Measurements from ENCODE around the gene AMZ2.
"Not testable (repeated sequence)": the region's sequence is repeated elsewhere in the genome, so short reads cannot be mapped to it uniquely, and the experiment has no call there.

AMZ2 gene, protein sequence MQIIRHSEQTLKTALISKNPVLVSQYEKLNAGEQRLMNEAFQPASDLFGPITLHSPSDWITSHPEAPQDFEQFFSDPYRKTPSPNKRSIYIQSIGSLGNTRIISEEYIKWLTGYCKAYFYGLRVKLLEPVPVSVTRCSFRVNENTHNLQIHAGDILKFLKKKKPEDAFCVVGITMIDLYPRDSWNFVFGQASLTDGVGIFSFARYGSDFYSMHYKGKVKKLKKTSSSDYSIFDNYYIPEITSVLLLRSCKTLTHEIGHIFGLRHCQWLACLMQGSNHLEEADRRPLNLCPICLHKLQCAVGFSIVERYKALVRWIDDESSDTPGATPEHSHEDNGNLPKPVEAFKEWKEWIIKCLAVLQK

DNA sequence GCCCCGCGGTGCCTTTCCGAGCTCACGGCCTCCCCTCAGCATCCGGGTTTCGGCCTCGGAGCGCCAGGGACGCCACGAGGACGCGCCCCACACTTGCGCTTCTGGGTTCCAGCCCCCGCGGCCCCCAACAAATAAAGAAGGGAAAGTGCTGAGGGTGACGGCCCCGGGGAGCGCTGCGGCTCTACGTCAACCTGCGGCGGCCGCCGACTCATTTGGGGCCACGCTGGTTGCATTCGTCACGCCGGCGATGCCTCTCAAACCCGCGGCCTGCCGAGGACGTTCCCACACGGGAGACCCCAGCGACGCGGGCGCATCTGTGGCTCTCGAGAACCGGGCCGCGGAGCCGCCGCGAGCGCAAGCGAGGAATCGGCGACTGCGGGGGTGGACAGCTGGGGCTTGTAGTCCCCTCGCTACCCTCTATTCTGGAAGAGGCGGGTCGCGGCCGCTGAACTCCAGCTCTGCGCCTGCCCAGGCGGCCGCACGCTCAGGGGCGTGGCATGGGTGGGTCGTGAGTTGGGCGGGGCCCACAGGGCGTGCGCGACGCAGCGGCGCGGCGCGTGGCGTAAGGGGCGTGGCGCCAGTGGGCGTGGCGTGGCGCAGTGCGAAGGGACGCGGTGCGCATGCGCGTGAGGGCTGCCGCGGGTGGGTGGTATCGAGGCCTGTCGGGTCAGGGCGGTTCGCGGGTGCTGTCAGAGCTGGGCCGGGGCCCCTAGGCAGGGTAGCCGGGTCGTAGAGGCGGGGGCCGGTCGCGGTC lies at the start of gene AMZ2:
Gene AMZ2 (plus strand): TSS at position 599 of the 754 bp plus-strand sequence. CDS start 2,145 bp downstream, outside the sequence.
- peak; percentile 96 to 98 for DNase-seq (ENCODE audit: low read depth in 2 of 2)

DNA sequence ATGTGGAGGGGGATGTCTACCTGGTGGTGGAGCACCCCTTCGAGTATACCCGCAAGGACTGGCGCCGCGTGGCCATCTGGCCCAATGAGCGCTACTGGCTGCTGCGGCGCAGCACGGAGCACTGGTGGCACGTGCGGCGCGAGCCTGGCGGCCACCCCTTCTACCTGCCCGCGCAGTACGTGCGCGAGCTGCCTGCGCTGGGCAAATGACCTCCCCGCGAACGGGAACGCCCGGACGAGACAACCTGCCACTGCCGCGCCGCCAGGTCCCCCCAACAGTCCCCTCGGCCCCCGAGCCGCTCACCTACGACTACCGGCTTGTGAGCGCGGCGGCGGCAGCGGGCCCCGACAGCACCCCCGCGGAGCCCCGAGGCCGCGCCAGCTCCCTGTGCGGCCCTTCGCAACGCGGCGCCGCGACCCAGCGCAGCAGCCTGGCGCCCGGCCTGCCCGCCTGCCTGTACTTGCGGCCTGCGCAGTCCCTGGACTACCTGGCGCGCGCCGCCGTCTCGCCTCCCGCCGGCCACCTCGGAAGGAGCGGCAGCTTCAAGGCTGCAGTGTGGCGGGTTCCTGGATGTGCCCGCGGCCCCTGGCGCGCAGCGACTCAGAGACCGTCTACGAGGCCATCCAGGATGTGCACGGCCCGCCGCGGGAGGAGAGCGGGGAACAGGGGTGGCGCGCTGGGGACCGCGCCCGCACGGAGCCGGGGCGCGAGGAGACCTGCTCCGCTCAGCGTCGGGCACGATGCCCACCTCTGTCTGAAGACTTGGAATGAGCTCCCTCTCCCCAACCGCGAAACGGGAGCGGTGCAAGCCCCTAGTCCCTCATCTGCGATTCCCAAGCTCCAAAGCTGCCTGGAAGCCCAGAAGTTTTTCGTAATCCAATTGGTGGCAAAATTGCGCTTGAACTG lies 48.7 kb upstream of the AMZ2 start:
- no peak for DNase-seq (ENCODE audit: low read depth in 2 of 2)

DNA sequence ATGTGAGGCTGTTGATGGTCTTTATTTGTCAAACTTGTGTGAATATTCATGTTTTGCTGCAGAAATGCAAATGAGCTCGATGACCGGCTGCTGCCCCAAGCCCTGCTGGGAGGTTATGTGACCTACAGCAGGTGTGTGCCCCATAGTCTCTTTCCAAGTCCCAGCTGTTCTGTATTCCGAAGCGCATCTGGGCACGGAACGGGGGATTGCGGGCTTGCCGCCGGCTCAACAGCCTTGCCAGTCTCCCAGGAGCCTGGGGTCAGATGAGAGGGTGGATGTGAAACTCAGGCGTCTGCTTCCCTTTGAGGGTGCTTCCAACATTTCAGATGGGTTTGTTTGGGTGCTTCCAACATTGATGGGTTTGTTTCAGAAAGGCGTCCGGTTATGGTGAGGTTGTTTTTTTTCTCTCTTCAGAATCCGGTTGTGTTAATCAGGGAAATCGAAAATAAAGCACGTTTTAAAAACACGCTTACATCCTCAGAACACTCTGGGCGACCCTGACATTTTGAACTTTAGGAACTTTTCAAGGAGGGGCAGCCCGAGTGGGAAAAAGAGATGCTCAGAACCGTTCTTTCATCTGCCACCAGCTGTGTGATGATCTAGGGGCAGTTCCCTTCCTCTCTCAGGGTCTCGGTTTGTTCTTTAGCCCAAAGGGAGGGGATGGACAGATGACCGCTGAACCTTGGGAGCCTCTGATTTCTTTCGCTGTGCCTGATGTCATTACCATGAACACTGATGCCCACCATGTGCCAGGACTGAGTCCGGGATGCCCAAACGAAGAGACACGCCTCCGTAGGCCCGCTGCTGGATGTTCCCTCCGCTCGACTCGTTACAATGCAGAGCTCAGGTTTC lies 47.8 kb upstream of the AMZ2 start:
- no peak for DNase-seq (ENCODE audit: low read depth in 2 of 2)

DNA sequence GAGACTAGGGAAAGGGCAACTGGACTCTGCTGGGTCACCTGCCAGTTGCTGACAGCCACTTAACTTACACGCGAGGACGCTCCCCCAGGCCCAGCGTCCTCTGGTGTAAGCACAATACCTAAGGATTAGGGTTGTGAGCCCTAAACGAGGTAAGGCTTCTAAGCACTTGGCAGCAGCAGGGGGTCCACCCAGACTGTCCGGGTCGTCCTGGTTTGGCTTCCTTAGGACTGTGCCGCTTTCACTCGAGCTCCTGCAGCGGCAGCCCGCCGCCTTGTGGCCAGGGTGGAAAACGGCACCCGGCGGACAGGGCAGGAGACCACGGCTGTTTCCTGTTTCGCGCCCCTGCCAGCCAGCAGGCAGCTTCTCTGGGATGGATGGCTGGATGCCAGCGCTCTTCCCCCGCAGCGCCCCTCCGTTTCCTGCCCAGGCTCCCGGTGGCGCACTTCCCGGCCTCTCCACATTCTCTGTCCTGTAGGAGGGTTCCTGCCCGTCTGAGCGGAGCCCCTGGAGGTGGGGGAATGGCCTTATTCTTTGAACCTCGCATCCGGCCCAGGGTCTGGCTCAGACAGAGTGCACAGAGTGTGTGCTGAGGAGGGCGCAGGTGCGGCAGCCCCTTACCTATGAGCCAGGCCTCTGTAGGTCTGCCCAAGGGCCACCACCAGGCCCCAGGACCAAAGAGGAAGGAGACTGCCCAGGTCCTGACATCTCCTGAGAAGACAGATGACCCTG lies 47.0 kb upstream of the AMZ2 start:
- DNase-seq (ENCODE audit: low read depth in 2 of 2) = peak; percentile 54 to 59

DNA sequence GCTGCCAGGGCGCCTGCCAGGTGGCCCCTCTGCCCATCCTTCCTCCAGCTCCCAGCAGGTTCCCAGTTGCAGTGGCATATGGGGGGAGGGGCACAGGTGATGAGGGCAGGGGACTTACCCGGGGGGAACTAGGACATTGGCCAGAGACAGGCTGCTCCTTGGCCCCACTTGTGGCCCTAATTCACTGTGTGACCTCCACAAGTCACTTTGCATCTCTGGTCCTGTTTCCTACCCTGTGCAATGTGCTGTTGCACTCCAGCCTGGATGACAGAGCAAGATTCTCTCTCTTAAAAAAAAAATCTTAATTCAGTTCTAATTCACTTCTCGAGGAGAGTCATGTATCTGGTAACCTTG lies 46.4 kb upstream of the AMZ2 start:
- DNase-seq (ENCODE audit: low read depth in 2 of 2) = not testable (repeated sequence)

DNA sequence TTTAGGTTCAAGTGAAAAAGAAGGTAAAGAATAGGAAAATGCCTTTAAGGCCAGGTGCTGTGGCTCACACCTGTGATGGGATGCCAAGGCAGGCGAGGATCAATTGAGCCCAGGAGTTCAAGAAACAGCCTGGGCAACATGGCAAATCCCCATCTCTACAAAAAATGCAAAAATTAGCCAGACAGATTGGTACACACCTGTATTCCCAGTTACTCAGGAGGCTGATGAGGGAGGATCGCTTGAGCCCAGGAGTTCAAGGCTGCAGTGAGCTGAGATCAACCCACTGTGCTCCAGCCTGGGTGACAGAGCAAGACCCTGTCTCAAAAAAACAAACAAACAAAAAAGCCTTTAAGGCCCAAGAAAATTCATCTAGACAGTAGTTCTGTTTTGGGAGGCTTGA lies 45.5 kb upstream of the AMZ2 start:
- not testable (repeated sequence) for DNase-seq (ENCODE audit: low read depth in 2 of 2)

DNA sequence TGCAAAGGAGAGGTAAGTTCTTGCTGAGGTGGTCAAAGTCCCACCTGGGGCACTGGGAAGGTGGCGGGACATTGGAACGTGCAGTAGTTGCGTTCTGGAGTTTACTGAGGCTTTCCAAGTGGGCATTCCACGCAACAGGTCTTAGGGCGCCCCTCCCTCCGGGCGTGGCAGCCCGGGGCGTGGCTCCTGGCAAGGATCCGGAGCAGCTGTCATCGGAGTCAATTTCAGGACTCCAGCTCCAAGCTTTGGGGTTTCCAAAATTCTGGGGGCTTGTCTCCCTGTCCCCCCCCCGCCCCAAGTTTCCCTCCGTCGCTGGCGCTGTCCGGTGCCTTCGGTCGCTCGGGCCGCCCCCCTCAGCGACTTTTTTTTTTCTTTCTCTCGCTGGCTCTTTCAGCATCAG lies 43.1 kb upstream of the AMZ2 start:
- no peak for DNase-seq (ENCODE audit: low read depth in 2 of 2)

DNA sequence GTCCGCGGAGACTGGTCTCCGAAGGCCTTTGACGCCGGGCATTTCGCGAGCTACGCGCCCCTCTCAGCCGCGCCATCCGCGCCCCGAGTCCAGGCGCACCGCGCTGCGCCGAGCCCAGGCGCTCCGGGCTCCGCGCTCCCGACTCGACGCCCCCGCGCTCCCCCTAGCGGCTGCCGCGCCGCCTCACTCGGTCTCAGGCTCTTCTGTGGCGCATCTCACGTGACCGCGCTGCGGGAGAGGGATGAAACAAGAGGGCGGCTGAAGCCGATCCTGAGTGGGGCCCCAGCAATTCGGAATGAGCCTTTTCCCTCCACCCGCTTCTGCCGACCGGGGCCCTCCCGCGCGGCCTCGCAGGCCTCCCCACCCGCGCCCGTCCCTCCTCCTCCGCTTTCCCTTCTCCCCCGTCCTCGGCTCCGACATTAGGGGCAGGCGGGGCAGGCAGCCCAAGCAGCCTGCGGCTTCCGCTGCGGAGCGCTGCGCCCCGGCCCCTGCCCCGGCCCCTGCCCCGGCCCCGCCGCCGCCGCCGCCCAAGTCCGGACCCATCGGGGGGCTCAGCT lies 42.5 kb upstream of the AMZ2 start:
- DNase-seq (ENCODE audit: low read depth in 2 of 2) = peak; percentile 84 to 85

DNA sequence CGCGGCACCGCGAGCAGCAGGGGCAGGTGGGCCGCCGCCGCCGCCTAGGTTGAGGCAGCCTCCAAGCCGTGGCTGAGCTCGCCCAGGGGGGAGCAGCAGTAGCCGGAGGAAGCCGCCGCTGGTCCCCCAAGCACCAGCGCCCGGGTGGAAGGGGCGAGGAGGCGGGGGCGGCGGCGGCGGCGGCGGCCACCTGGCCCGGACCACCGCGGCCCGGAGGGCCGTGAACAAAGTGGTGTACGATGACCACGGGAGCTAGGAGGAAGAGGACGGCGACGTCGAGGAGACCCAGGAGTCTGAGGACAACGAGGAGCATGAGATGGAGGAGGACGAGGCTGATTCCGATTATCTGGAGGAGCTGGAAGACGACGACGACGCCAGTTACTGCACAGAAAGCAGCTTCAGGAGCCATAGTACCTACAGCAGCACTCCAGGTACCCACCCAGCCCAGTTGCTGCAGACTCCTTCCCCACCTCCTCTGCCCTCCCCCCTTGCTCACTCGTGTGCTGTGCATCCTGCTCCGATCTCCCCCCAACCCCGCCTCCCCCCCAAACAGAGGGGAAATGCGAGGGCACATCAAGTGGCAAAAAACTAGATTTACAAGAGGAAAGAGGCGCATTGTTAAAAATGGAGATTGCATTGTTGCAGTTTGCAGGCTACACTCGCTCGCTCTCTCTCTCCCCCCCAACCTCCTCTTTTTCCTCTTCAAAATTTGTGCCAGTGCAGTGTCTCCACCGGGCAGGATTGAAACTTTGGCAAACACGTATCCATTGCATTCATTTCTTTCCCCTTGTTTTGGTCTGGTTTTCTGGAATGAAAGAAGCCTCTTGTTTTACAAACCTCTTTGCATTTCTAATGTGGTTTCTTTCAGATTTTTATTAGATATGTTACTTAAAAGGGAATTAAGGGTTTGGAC lies 41.8 kb upstream of the AMZ2 start:
- no peak for DNase-seq (ENCODE audit: low read depth in 2 of 2)

DNA sequence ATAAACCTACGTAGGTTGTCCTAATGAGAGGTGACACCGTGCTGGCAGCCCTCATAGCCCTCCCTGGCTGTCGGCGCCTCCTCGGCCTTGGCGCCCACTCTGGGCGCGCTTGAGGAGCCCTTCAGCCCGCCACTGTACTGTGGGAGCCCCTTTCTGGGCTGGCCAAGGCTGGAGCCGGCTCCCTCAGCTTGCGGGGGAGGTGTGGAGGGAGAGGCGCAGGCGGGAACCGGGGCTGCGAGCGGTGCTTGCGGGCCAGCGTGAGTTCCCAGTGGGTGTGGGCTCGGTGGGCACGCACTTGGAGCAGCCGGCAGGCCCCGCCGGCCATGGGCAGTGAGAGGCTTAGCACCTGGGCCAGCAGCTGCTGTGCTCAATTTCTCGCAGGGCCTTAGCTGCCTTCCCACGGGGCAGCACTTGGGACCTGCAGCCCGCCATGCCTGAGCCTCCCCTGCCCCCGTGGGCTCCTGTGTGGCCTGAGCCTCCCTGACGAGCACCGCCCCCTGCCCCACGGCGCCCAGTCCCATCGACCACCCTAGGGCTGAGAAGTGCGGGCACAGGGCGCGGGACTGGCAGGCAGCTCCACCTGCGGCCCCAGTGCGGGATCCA lies 40.1 kb upstream of the AMZ2 start:
- no peak for DNase-seq (ENCODE audit: low read depth in 2 of 2)

DNA sequence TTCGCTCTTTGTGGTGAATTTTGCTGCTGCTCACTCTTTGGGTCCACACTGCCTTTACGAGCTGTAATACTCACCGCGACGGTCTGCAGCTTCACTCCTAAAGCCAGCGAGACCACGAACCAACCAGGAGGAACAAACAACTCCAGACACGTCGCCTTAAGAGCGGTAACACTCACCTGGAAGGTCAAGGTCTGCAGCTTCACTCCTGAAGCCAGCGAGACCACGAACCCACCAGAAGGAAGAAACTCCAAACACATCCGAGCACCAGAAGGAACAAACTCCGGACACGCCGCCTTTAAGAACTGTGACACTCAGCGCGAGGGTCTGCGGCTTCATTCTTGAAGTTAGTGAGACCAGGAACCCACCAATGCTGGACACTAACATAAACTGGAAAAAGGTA lies 39.2 kb upstream of the AMZ2 start:
- DNase-seq (ENCODE audit: low read depth in 2 of 2) = not testable (repeated sequence)

DNA sequence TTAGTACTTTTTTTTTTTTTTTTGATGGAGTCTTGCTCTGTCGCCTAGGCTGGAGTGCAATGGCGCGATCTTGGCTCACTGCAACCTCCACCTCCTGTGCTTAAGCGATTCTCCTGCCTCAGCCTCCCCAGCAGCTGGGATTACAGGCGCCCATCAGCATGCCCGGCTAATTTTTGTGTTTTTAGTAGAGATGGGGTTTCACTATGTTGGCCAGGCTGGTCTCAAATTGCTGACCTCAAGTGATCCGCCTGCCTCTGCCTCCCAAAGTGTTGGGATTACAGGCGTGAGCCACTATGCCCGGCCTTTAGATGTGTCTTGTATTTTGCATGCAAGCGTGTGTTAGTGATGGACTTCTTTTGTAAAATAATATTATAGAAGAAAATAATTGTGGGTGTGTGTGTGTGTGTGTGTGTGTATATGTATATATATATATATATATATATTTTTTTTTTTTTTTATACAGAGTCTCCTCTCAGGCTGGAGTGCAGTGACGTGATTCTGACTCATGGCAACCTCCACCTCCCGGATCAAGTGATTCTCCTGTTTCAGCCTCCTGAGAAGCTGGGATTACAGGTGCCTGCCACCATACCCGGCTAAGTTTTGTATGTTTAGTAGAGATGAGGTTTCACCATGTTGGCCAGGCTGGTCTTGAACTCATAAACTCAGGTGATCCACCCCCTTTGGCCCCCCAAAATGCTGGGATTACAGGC lies 38.5 kb upstream of the AMZ2 start:
- not testable (repeated sequence) for DNase-seq (ENCODE audit: low read depth in 2 of 2)

DNA sequence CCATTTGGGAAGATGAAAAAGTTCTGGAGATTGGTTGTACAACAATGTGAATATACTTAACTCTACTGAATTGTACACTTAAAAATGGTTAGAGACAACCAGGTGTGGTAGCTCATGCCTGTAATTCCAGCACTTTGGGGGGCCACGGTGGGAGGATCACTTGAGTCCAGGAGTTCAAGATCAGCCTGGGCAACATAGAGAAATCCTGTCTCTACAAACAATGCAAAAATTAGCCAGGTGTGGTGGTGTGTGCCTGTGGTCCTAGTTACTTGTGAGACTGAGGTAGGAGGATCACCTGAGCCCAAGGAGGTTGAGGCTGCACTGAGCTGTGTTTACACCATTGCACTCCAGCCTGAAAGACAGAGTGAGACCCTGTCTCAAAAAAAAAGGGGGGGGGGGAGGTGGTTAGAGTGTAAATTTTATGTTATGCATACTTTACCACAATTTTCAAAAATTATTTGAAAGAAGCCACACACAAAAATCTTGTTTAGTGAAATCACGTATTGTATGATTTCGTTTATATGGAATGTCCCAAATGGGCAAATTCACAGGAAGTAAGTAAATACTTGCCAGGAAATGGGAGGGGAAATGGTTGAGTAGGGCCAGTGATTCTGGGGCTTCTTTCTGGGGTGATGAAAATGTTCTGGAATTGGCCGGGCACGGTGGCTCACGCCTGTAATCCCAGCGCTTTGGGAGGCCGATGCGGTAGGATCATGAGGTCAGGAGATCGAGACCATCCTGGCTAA lies 37.1 kb upstream of the AMZ2 start:
- no peak for DNase-seq (ENCODE audit: low read depth in 2 of 2)

DNA sequence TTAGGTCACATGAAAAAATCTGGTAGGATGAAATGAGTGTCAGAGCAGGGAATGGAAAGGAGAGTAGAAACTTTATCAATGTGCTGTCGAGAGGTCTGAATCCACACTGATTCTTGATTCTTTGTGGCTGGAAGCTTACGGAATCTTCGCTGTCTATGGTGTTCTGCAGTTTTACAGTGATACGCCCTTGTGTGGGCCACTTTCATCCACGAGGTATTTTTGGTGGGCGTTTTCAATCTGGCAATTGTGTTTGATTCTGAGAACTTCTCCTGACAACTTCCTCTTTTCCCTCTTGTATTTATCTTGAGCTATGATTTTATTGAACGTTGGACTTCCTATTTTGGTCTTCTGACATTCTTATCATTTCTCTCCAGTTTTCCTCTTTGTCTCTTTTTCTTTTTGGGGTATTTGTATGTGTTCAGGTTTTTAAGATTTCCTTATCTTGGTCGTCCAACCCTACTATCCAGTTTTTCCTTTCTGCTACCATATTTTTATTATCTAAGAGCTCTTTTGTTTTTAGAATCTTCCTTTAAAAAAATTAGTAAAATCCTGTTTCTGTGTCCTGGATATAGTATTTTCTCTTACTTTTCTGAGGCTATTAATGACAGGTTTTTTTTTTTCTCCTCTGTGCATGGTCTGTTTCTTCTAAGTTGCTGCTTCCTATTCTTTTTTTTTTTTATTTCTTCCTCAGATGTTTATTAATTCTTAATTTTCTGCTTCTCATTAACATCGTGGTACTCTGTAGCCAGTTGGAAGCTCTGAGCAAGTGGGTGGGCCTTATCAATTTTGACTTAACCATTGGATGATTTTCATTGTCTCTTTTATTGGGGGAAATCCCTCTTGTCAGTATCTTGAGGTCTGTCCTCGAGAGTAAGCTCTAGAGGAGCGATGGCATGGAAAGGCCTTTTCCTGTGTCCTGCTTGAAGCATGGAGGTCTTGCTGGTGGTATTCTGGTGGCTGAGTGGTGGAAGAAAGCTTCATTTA lies 34.1 kb upstream of the AMZ2 start:
- not testable (repeated sequence) for DNase-seq (ENCODE audit: low read depth in 2 of 2)

DNA sequence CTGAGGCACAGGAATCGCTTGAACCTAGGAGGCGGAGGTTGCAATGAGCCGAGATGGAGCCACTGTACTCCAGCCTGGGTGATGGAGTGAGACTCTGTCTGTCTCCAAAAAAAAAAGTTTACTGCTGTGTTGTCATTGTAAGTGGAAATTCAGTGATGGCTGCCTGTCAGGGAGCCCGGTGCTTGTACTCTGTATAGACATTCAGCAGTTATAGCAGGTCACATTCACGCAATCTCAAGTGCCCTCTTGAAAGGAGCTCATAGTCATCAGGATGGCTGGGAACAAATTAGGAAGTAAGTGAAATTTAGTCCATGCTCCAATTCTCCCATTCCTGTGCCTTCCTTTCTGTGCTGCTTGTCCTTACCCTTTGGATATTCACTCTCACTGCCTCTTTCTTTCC lies 32.4 kb upstream of the AMZ2 start:
- not testable (repeated sequence) for DNase-seq (ENCODE audit: low read depth in 2 of 2)

DNA sequence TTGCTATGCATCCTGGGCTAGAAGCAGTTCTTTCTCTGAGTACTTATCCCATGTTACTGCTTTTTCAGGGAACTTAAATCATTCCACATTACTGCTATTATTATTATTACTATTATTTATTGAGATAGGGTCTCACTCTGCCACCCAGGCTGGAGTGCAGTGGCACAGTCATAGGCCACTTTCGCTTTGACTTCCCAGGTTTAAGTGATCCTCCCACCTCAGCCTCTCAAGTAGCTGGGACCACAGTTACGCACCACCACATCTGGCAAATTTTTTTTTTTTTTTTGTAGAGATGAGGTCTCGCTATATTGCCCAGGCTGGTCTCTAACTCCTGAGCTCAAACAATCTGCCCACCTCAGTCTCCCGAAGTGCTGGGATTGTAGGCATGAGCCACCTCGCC lies 28.4 kb upstream of the AMZ2 start:
- not testable (repeated sequence) for DNase-seq (ENCODE audit: low read depth in 2 of 2)
